Breast epithelium (tissue), 4 donors: ENCODE measurements around the gene WFDC8. TPM values are rescaled to one million over a fixed set of nuclear protein-coding genes. Genes with fewer than 3 reads are reported as not detected.
"Not testable (repeated sequence)": the region's sequence is repeated elsewhere in the genome, so short reads cannot be mapped to it uniquely, and the experiment has no call there.

ENCODE experiments used
- DNase-seq, 2 donors: peaks; one replicate each; pipeline ENCODE4 v3.0.0-alpha.2; 2019; ENCODE audit warnings: low spot score in 2 of 2
- H3K27ac ChIP-seq, 2 donors: fragments of 200-600 bp; sonication (generic) in 1 of 2; one replicate each; pipeline ENCODE4 v1.5.1; 2016 to 2019; ENCODE audit warnings: mild to moderate bottlenecking in 1 of 2
- H3K27me3 ChIP-seq, 2 donors: fragments of 200-600 bp; sonication (generic) in 1 of 2; one replicate each; pipeline versions ENCODE4 v1.5.1 to v1.6.0; 2017 to 2019; ENCODE audit warnings: control low read depth in 1 of 2, mild to moderate bottlenecking in 1 of 2
- H3K36me3 ChIP-seq: fragments of 200-600 bp; one replicate; pipeline ENCODE4 v1.5.1; 2019
- H3K4me1 ChIP-seq, 2 donors: fragments of 200-600 bp; sonication (generic); one replicate each; pipeline ENCODE4 v1.5.1; 2016 to 2019; ENCODE audit warnings: control low read depth in 1 of 2
- H3K4me3 ChIP-seq, 3 donors: fragments of 200-600 bp; sonication (generic); 1 replicate in 2 of 3; 2 replicates in 1 of 3; pipeline ENCODE4 v1.5.1; 2016 to 2019; ENCODE audit warnings: mild to moderate bottlenecking in 3 of 3, moderate library complexity in 2 of 3
- H3K9me3 ChIP-seq, 2 donors: fragments of 200-600 bp; sonication (generic) in 1 of 2; one replicate each; pipeline ENCODE4 v1.5.1; 2016 to 2019; ENCODE audit warnings: control low read depth in 1 of 2
- CTCF ChIP-seq, 3 donors: fragments of 450-650 bp; IDR thresholded peaks; one replicate each; pipeline ENCODE4 v1.5.1; 2016 to 2017; ENCODE audit warnings: antibody characterized with exemption in 3 of 3, mild to moderate bottlenecking in 3 of 3, moderate library complexity in 3 of 3
- POLR2A ChIP-seq: fragments of 450-650 bp; IDR thresholded peaks from one replicate; pipeline ENCODE4 v1.6.1; 2016; ENCODE audit warnings: antibody characterized with exemption, mild to moderate bottlenecking, moderate library complexity
- POLR2AphosphoS5 ChIP-seq, 3 donors: sonication (generic); formaldehyde crosslinking; IDR thresholded peaks; one replicate each; pipeline ENCODE4 v1.6.1; 2017; ENCODE audit warnings: antibody characterized with exemption in 3 of 3
- intact Hi-C: fragments of 100-400 bp; cut with DNase I; formaldehyde crosslinking; loops from one replicate; pipeline ENCODE4 v1.15.1; 2023; ENCODE audit warnings: low total_unique reads
- total RNA-seq, 3 donors: library from RNA; depleted of rRNA; stranded (reverse); fragments of >200 nt; gene quantifications; one replicate each; pipeline ENCODE4 v1.1.0, GENCODE V29; 2016

The WFDC8 gene
- total RNA-seq, 3 donors from 2014 or later = not detected

GRCh38 chr20:45589725-45590124 lies 10.6 kb upstream of the WFDC8 start:
- no peak for DNase-seq
- H3K9me3 ChIP-seq = peaks cover 0 to 5% of the 10 kb centered on the region in 2 donors
- no peak overlapping the region for H3K27ac ChIP-seq
- H3K27me3 ChIP-seq = no peaks in the 10 kb centered on the region
- intact Hi-C loops = no loop called here
- H3K4me1 ChIP-seq = no peaks in the 10 kb centered on the region
- H3K36me3 ChIP-seq = no peaks in the 10 kb centered on the region
- no peak for TF ChIP-seq POLR2AphosphoS5 (IDR thresholded peaks at IDR 0.05)
- TF ChIP-seq POLR2A = no peak
- TF ChIP-seq CTCF (IDR thresholded peaks at IDR 0.05) = no peak
- no peak overlapping the region for H3K4me3 ChIP-seq

- Histone ChIP-seq H3K4me1 (no peaks in the 10 kb centered on the region), H3K27ac (no peak overlapping the region), H3K27me3 (no peaks in the 10 kb centered on the region), H3K36me3 (no peaks in the 10 kb centered on the region), H3K9me3 (peaks cover 0 to 5% of the 10 kb centered on the region in 2 donors), H3K4me3 (no peak overlapping the region)
- intact Hi-C loops = no loop called here
- no peak for DNase-seq
- TF ChIP-seq POLR2A (no peak), CTCF (IDR thresholded peaks at IDR 0.05) (no peak), POLR2AphosphoS5 (IDR thresholded peaks at IDR 0.05) (no peak)
These were observed 9.7 kb upstream of the WFDC8 start for GRCh38 chr20:45588800-45589199.

- H3K27ac ChIP-seq, DNase-seq, H3K4me1 ChIP-seq, H3K9me3 ChIP-seq, H3K27me3 ChIP-seq, H3K36me3 ChIP-seq, intact Hi-C loops, H3K4me3 ChIP-seq: not testable (repeated sequence)
These were observed 6.9 kb upstream of the WFDC8 start for GRCh38 chr20:45585986-45586385.

- H3K27ac ChIP-seq, H3K36me3 ChIP-seq, intact Hi-C loops, H3K27me3 ChIP-seq, DNase-seq, H3K9me3 ChIP-seq, H3K4me1 ChIP-seq, H3K4me3 ChIP-seq: not testable (repeated sequence)
These were observed 5.2 kb upstream of the WFDC8 start for GRCh38 chr20:45584294-45584693.

- intact Hi-C loops = no loop called here
- no peaks in the 10 kb centered on the region for H3K36me3 ChIP-seq
- H3K9me3 ChIP-seq = no peaks in the 10 kb centered on the region
- H3K27ac ChIP-seq = no peak overlapping the region
- no peak for DNase-seq
- no peak overlapping the region for H3K4me3 ChIP-seq
- no peaks in the 10 kb centered on the region for H3K4me1 ChIP-seq
- no peak for TF ChIP-seq CTCF (IDR thresholded peaks at IDR 0.05)
- no peak for TF ChIP-seq POLR2A
- no peak for TF ChIP-seq POLR2AphosphoS5 (IDR thresholded peaks at IDR 0.05)
- no peaks in the 10 kb centered on the region for H3K27me3 ChIP-seq
These were observed 4.4 kb upstream of the WFDC8 start for GRCh38 chr20:45583502-45583901.

GRCh38 chr20:45581702-45582101 lies 2.6 kb upstream of the WFDC8 start:
- H3K4me3 ChIP-seq = no peak overlapping the region
- no peak for TF ChIP-seq POLR2A
- TF ChIP-seq CTCF (IDR thresholded peaks at IDR 0.05) = no peak
- TF ChIP-seq POLR2AphosphoS5 (IDR thresholded peaks at IDR 0.05) = no peak
- H3K27me3 ChIP-seq = no peaks in the 10 kb centered on the region
- no peak for DNase-seq
- intact Hi-C loops = no loop called here
- H3K36me3 ChIP-seq = no peaks in the 10 kb centered on the region
- no peaks in the 10 kb centered on the region for H3K9me3 ChIP-seq
- H3K27ac ChIP-seq = no peak overlapping the region
- H3K4me1 ChIP-seq = no peaks in the 10 kb centered on the region
